ENCODE measurements around the gene COL7A1. TPM values are rescaled to one million over a fixed set of nuclear protein-coding genes. Genes with fewer than 3 reads are reported as not detected.

The COL7A1 gene
- total and polyA plus RNA-seq, 2 experiments from 2014 or later = 4.0 to 7.9 TPM

DNA sequence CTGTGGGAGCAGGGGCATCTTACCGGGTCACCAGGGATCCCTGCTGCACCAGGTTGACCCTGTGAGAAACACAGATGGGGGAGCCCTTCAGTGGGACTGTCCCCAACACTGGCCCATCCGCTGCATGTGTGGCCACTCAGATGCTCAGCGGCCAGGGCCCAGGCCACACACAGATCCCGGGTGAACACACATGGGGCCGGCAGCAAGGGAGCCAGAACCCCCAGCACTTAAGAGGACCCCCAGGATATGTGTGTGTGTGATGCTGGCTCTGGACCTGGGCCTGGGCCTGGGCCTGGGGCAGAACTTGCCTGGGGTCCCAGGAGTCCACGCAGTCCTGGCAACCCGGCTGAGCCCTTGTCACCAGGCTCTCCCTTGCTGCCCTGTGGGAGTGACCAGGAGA lies 26.7 kb downstream of the COL7A1 start:
- Histone ChIP-seq H3F3A (replicated peaks; ENCODE audit: low read depth) (no peaks in the 10 kb centered on the region), H4K20me1 (replicated peaks; ENCODE audit: insufficient read depth) (no peaks in the 10 kb centered on the region), H3K27ac (ENCODE audit: low read depth) (no peak overlapping the region), H3K4me2 (no peak overlapping the region), H3K4me3 (no peak overlapping the region), H3K79me2 (replicated peaks; ENCODE audit: insufficient read depth) (no peaks in the 10 kb centered on the region), H2AFZ (no peak overlapping the region), H3K4me1 (ENCODE audit: insufficient read depth) (no peaks in the 10 kb centered on the region), H3K27me3 (ENCODE audit: insufficient read depth) (no peaks in the 10 kb centered on the region), H3K36me3 (ENCODE audit: insufficient read depth) (no peaks in the 10 kb centered on the region), H3K9me2 (ENCODE audit: insufficient read depth) (no peaks in the 10 kb centered on the region)
- no peak for TF ChIP-seq JUNB (IDR thresholded peaks at IDR 0.05; ENCODE audit: unreplicated experiment)
- no peak for TF ChIP-seq ZNF331 (CRISPR knock-in tag; IDR thresholded peaks at IDR 0.05; ENCODE audit: low read depth)
- TF ChIP-seq NANOG (IDR thresholded peaks at IDR 0.05; ENCODE audit: borderline replicate concordance) = no peak
- TF ChIP-seq, protein P1, sequence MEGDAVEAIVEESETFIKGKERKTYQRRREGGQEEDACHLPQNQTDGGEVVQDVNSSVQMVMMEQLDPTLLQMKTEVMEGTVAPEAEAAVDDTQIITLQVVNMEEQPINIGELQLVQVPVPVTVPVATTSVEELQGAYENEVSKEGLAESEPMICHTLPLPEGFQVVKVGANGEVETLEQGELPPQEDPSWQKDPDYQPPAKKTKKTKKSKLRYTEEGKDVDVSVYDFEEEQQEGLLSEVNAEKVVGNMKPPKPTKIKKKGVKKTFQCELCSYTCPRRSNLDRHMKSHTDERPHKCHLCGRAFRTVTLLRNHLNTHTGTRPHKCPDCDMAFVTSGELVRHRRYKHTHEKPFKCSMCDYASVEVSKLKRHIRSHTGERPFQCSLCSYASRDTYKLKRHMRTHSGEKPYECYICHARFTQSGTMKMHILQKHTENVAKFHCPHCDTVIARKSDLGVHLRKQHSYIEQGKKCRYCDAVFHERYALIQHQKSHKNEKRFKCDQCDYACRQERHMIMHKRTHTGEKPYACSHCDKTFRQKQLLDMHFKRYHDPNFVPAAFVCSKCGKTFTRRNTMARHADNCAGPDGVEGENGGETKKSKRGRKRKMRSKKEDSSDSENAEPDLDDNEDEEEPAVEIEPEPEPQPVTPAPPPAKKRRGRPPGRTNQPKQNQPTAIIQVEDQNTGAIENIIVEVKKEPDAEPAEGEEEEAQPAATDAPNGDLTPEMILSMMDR (conservative IDR thresholded peaks at IDR 0.05; ENCODE audit: low read depth in 2 of 2) = no peak
- TF ChIP-seq EZH2 (IDR thresholded peaks at IDR 0.05; ENCODE audit: low read depth, unreplicated experiment) = no peak
- TF ChIP-seq ZNF114 (CRISPR knock-in tag; IDR thresholded peaks at IDR 0.05) = no peak
- no peak for TF ChIP-seq POLR2AphosphoS5 (IDR thresholded peaks at IDR 0.05; ENCODE audit: low read depth)
- TF ChIP-seq, protein P2, sequence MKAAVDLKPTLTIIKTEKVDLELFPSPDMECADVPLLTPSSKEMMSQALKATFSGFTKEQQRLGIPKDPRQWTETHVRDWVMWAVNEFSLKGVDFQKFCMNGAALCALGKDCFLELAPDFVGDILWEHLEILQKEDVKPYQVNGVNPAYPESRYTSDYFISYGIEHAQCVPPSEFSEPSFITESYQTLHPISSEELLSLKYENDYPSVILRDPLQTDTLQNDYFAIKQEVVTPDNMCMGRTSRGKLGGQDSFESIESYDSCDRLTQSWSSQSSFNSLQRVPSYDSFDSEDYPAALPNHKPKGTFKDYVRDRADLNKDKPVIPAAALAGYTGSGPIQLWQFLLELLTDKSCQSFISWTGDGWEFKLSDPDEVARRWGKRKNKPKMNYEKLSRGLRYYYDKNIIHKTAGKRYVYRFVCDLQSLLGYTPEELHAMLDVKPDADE (IDR thresholded peaks at IDR 0.05) = no peak
- TF ChIP-seq, protein P3, sequence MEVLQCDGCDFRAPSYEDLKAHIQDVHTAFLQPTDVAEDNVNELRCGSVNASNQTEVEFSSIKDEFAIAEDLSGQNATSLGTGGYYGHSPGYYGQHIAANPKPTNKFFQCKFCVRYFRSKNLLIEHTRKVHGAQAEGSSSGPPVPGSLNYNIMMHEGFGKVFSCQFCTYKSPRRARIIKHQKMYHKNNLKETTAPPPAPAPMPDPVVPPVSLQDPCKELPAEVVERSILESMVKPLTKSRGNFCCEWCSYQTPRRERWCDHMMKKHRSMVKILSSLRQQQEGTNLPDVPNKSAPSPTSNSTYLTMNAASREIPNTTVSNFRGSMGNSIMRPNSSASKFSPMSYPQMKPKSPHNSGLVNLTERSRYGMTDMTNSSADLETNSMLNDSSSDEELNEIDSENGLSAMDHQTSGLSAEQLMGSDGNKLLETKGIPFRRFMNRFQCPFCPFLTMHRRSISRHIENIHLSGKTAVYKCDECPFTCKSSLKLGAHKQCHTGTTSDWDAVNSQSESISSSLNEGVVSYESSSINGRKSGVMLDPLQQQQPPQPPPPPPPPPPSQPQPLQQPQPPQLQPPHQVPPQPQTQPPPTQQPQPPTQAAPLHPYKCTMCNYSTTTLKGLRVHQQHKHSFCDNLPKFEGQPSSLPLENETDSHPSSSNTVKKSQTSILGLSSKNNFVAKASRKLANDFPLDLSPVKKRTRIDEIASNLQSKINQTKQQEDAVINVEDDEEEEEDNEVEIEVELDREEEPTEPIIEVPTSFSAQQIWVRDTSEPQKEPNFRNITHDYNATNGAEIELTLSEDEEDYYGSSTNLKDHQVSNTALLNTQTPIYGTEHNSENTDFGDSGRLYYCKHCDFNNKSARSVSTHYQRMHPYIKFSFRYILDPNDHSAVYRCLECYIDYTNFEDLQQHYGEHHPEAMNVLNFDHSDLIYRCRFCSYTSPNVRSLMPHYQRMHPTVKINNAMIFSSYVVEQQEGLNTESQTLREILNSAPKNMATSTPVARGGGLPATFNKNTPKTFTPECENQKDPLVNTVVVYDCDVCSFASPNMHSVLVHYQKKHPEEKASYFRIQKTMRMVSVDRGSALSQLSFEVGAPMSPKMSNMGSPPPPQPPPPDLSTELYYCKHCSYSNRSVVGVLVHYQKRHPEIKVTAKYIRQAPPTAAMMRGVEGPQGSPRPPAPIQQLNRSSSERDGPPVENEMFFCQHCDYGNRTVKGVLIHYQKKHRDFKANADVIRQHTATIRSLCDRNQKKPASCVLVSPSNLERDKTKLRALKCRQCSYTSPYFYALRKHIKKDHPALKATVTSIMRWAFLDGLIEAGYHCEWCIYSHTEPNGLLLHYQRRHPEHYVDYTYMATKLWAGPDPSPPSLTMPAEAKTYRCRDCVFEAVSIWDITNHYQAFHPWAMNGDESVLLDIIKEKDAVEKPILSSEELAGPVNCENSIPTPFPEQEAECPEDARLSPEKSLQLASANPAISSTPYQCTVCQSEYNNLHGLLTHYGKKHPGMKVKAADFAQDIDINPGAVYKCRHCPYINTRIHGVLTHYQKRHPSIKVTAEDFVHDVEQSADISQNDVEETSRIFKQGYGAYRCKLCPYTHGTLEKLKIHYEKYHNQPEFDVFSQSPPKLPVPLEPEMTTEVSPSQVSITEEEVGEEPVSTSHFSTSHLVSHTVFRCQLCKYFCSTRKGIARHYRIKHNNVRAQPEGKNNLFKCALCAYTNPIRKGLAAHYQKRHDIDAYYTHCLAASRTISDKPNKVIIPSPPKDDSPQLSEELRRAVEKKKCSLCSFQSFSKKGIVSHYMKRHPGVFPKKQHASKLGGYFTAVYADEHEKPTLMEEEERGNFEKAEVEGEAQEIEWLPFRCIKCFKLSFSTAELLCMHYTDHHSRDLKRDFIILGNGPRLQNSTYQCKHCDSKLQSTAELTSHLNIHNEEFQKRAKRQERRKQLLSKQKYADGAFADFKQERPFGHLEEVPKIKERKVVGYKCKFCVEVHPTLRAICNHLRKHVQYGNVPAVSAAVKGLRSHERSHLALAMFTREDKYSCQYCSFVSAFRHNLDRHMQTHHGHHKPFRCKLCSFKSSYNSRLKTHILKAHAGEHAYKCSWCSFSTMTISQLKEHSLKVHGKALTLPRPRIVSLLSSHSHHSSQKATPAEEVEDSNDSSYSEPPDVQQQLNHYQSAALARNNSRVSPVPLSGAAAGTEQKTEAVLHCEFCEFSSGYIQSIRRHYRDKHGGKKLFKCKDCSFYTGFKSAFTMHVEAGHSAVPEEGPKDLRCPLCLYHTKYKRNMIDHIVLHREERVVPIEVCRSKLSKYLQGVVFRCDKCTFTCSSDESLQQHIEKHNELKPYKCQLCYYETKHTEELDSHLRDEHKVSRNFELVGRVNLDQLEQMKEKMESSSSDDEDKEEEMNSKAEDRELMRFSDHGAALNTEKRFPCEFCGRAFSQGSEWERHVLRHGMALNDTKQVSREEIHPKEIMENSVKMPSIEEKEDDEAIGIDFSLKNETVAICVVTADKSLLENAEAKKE (CRISPR knock-in tag; IDR thresholded peaks at IDR 0.05) = no peak
- no peak for TF ChIP-seq STAT1 (IDR thresholded peaks at IDR 0.05; ENCODE audit: unreplicated experiment)
- TF ChIP-seq EZH2phosphoT487 (IDR thresholded peaks at IDR 0.05; ENCODE audit: unreplicated experiment) = no peak
- TF ChIP-seq, protein P4, sequence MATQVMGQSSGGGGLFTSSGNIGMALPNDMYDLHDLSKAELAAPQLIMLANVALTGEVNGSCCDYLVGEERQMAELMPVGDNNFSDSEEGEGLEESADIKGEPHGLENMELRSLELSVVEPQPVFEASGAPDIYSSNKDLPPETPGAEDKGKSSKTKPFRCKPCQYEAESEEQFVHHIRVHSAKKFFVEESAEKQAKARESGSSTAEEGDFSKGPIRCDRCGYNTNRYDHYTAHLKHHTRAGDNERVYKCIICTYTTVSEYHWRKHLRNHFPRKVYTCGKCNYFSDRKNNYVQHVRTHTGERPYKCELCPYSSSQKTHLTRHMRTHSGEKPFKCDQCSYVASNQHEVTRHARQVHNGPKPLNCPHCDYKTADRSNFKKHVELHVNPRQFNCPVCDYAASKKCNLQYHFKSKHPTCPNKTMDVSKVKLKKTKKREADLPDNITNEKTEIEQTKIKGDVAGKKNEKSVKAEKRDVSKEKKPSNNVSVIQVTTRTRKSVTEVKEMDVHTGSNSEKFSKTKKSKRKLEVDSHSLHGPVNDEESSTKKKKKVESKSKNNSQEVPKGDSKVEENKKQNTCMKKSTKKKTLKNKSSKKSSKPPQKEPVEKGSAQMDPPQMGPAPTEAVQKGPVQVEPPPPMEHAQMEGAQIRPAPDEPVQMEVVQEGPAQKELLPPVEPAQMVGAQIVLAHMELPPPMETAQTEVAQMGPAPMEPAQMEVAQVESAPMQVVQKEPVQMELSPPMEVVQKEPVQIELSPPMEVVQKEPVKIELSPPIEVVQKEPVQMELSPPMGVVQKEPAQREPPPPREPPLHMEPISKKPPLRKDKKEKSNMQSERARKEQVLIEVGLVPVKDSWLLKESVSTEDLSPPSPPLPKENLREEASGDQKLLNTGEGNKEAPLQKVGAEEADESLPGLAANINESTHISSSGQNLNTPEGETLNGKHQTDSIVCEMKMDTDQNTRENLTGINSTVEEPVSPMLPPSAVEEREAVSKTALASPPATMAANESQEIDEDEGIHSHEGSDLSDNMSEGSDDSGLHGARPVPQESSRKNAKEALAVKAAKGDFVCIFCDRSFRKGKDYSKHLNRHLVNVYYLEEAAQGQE (IDR thresholded peaks at IDR 0.05; ENCODE audit: unreplicated experiment) = no peak
- TF ChIP-seq CREB1 (CRISPR knock-in tag; IDR thresholded peaks at IDR 0.05; ENCODE audit: low read depth) = no peak
- no peak for DNase-seq (ENCODE audit: low spot score)
- peaks cover 9% of the 10 kb centered on the region for H3K27me3 Mint-ChIP-seq (ENCODE audit: insufficient read depth, low read depth, poor library complexity)
- ATAC-seq = no peak
- H3K4me1 Mint-ChIP-seq = peaks cover 7% of the 10 kb centered on the region; the same call in 2 of the 3 replicates
- H3K36me3 Mint-ChIP-seq (ENCODE audit: low read depth) = no peaks in the 10 kb centered on the region; the same call in 2 of the 3 replicates
- H3K27ac Mint-ChIP-seq = no peak overlapping the region
- no peaks in the 10 kb centered on the region; the same call in 2 of the 3 replicates for H3K9me3 Mint-ChIP-seq
- no peak overlapping the region for H3K4me3 Mint-ChIP-seq
